GM12878 (cell line): Measurements from ENCODE around the gene SNX32. TPM values are rescaled to one million over a fixed set of nuclear protein-coding genes. Genes with fewer than 3 reads are reported as not detected.

Source experiments
- ATAC-seq: fragments of 200-7000 bp; cut with Tn5 transposase; 3 replicates; pipeline ENCODE4 v1.9.1; 2020; ENCODE audit warnings: mild to moderate bottlenecking, moderate library complexity
- BruUV-seq: library from RNA; stranded (reverse); fragments of 400-500 nt; replicated peaks from 2 replicates; lab custom pipeline; 2021; lab: Mats Ljungman, UMichigan
- CTCF ChIA-PET: fragments of 300-600 bp; sonication (Branson Sonifier 250); formaldehyde crosslinking; extraction: SDS; loops from one replicate; lab custom pipeline; 2021; ENCODE audit warnings: inconsistent platforms; lab: Yijun Ruan, JAX
- POLR2A ChIA-PET: fragments of 350-600 bp; formaldehyde crosslinking; extraction: SDS; loops from one replicate; lab custom pipeline; 2021; ENCODE audit warnings: inconsistent platforms; lab: Charles Lee
- RAD21 ChIA-PET: fragments of 300-600 bp; sonication (Branson Sonifier 250); formaldehyde crosslinking; loops from one replicate; lab custom pipeline; 2023; ENCODE audit warnings: antibody characterized with exemption; ENCODE audit not compliant: unreplicated experiment; lab: Charles Lee
- SMC1A ChIA-PET: fragments of 300-600 bp; sonication (Branson Sonifier 250); formaldehyde crosslinking; loops from one replicate; lab custom pipeline; 2023; ENCODE audit not compliant: unreplicated experiment, uncharacterized antibody; lab: Charles Lee
- DNase-seq: peaks from one replicate; pipeline ENCODE4 v3.0.0-alpha.2; 2011; ENCODE audit warnings: low read depth, low spot score
- FAIRE-seq: peaks from 3 replicates; lab custom pipeline; 2011; peaks lifted over from hg19 to GRCh38; lab: Jason Lieb, UNC
- H2AFZ ChIP-seq: 2 replicates; pipeline ENCODE4 v1.6.0; 2011; ENCODE audit warnings: low read depth, low read length, control low read depth; ENCODE audit not compliant: control insufficient read depth
- H3K27ac ChIP-seq: 2 replicates; pipeline ENCODE4 v1.5.1; 2011; ENCODE audit warnings: control low read depth; ENCODE audit not compliant: control insufficient read depth, insufficient read depth
- H3K27me3 ChIP-seq, 2 experiments: replicated peaks in 1 of 2; 2 replicates each; pipeline versions ENCODE4 v1.6.0 to v1.6.1; 2011; ENCODE audit warnings: low read length in 1 of 2; ENCODE audit not compliant: control insufficient read depth in 2 of 2, insufficient read depth in 2 of 2
- H3K36me3 ChIP-seq, 2 experiments: 2 replicates each; pipeline ENCODE4 v1.5.1; 2011; ENCODE audit warnings: low read length in 1 of 2; ENCODE audit not compliant: control insufficient read depth in 2 of 2, insufficient read depth in 2 of 2
- H3K4me1 ChIP-seq: 2 replicates; pipeline ENCODE4 v1.6.1; 2011; ENCODE audit warnings: mild to moderate bottlenecking, low read length, moderate library complexity, mixed read lengths; ENCODE audit not compliant: control insufficient read depth, insufficient read depth
- H3K4me2 ChIP-seq: 2 replicates; pipeline ENCODE4 v1.6.0; 2011; ENCODE audit warnings: control low read depth; ENCODE audit not compliant: control insufficient read depth, insufficient read depth
- H3K4me3 ChIP-seq: fragments of 200-600 bp; sonication (generic); 2 replicates; pipeline ENCODE4 v1.5.1; 2016
- H3K79me2 ChIP-seq: 2 replicates; pipeline ENCODE4 v1.6.0; 2011; ENCODE audit warnings: low read length; ENCODE audit not compliant: control insufficient read depth, insufficient read depth
- H3K9ac ChIP-seq: 2 replicates; pipeline ENCODE4 v1.8.0; 2011; ENCODE audit warnings: low read length, control low read depth, mixed read lengths; ENCODE audit not compliant: control insufficient read depth, insufficient read depth
- H3K9me3 ChIP-seq: replicated peaks from 3 replicates; pipeline ENCODE4 v1.5.1; 2011; ENCODE audit warnings: mild to moderate bottlenecking, low read length; ENCODE audit not compliant: control insufficient read depth, insufficient read depth
- H4K20me1 ChIP-seq: 2 replicates; pipeline ENCODE4 v1.6.0; 2011; ENCODE audit not compliant: control insufficient read depth, insufficient read depth
- BRCA1 ChIP-seq: IDR thresholded peaks from 2 replicates; pipeline ENCODE4 v1.6.1; 2011; ENCODE audit warnings: low read depth, low read length, improper control_type of control experiment
- CBFB ChIP-seq: IDR thresholded peaks from 2 replicates; pipeline ENCODE4 v1.6.1; 2016; ENCODE audit warnings: antibody characterized with exemption, low read depth
- CBX5 ChIP-seq: sonication (generic); IDR thresholded peaks from 2 replicates; pipeline ENCODE4 v1.6.1; 2016; ENCODE audit warnings: low read depth, moderate library complexity, mild to moderate bottlenecking, inconsistent platforms
- CREM ChIP-seq: IDR thresholded peaks from 2 replicates; pipeline ENCODE4 v1.6.1; 2014; ENCODE audit warnings: antibody characterized with exemption, low read depth
- ESRRA ChIP-seq: IDR thresholded peaks from 2 replicates; pipeline ENCODE4 v1.6.1; 2012; ENCODE audit warnings: mild to moderate bottlenecking, low read length, improper control_type of control experiment
- GABPA ChIP-seq: IDR thresholded peaks from 2 replicates; pipeline ENCODE4 v1.6.1; 2014; ENCODE audit warnings: antibody characterized with exemption, low read depth, mild to moderate bottlenecking, inconsistent platforms
- HCFC1 ChIP-seq: fragments of 150-350 bp; IDR thresholded peaks from 2 replicates; pipeline ENCODE4 v1.6.1; 2014; ENCODE audit warnings: low read length
- HDAC2 ChIP-seq: fragments of 200-600 bp; sonication (generic); IDR thresholded peaks from 2 replicates; pipeline ENCODE4 v1.6.1; 2017
- JUNB ChIP-seq: IDR thresholded peaks from 2 replicates; pipeline ENCODE4 v1.6.1; 2016; ENCODE audit warnings: antibody characterized with exemption, mild to moderate bottlenecking
- POLR2A ChIP-seq: IDR thresholded peaks from 2 replicates; pipeline ENCODE4 v1.6.1; 2011; ENCODE audit warnings: low read depth, mild to moderate bottlenecking, low read length
- POU2F2 ChIP-seq: IDR thresholded peaks from 3 replicates; pipeline ENCODE4 v1.6.1; 2011; ENCODE audit warnings: low read depth, mild to moderate bottlenecking, low read length, borderline replicate concordance
- SREBF2 ChIP-seq: IDR thresholded peaks from 2 replicates; pipeline ENCODE4 v1.6.1; 2012; ENCODE audit warnings: mild to moderate bottlenecking, low read length
- SRF ChIP-seq, 2 experiments: IDR thresholded peaks; 2 replicates each; pipeline ENCODE4 v1.6.1; 2011; ENCODE audit warnings: low read depth in 2 of 2, low read length in 2 of 2, mild to moderate bottlenecking in 1 of 2, moderate library complexity in 1 of 2
- TAF1 ChIP-seq: IDR thresholded peaks from 2 replicates; pipeline ENCODE4 v1.6.1; 2011; ENCODE audit warnings: mild to moderate bottlenecking, low read depth, low read length, borderline replicate concordance
- WGBS: methylation state at CpG from one replicate; pipeline ENCODE4 v1.1.6; 2016; ENCODE audit warnings: low lambda C conversion rate; ENCODE audit not compliant: insufficient replicate concordance, insufficient coverage; ENCODE audit errors: missing lambda C conversion rate; 5-methylcytosine and 5-hydroxymethylcytosine counted together
- in situ Hi-C: fragments of 300-500 bp; cut with MboI; formaldehyde crosslinking; loops from 9 replicates; pipeline ENCODE4 v1.14.3; 2018; ENCODE audit warnings: mixed read lengths
- intact Hi-C: fragments of 100-400 bp; cut with micrococcal nuclease; formaldehyde crosslinking; loops from one replicate; pipeline ENCODE4 v1.14.2; 2022; ENCODE audit not compliant: unreplicated experiment
- polyA plus RNA-seq, 11 experiments: library from polyadenylated mRNA; depleted of rRNA in 4 of 11; unstranded in 6 of 11; stranded (reverse) in 5 of 11; fragments of >200 nt; fragmentation: Nextera tagmentation in 4 of 11; fragmentation: Illumina TruSeq in 1 of 11; extraction: Ambion mirVana in 4 of 11; extraction: Trizol in 1 of 11; gene quantifications; 1 replicate in 1 of 11; 2 replicates in 10 of 11; pipeline versions ENCODE4 v1.2.1 to v1.2.3, GENCODE V29; 2011 to 2016; ENCODE audit warnings: inconsistent platforms in 2 of 11, missing spikeins in 2 of 11, low read depth in 1 of 11
- total RNA-seq, 4 experiments: library from RNA; depleted of rRNA in 3 of 4; stranded (reverse); fragments of >200 nt in 3 of 4; fragmentation: Illumina TruSeq in 1 of 4; extraction: Trizol in 1 of 4; gene quantifications; 2 replicates each; pipeline versions ENCODE4 v1.2.1 to v1.2.3, GENCODE V29; 2013 to 2021
- TF ChIP-seq, protein P1 (sequence below): fragments of 150-350 bp; IDR thresholded peaks from 2 replicates; pipeline ENCODE4 v1.6.1; 2014; ENCODE audit warnings: mild to moderate bottlenecking, low read depth, low read length
- TF ChIP-seq, protein P2 (sequence below): fragments of 450-650 bp; IDR thresholded peaks from 2 replicates; pipeline ENCODE4 v1.6.1; 2017; ENCODE audit warnings: antibody characterized with exemption, mild to moderate bottlenecking, moderate library complexity

SNX32 gene
- total and polyA plus RNA-seq, 10 of the 15 experiments (the other 5 are each of a cell fraction or from before 2014, with no cell fraction given) = 0.04 to 1.5 (median 0.11) TPM; not detected in 1

DNA sequence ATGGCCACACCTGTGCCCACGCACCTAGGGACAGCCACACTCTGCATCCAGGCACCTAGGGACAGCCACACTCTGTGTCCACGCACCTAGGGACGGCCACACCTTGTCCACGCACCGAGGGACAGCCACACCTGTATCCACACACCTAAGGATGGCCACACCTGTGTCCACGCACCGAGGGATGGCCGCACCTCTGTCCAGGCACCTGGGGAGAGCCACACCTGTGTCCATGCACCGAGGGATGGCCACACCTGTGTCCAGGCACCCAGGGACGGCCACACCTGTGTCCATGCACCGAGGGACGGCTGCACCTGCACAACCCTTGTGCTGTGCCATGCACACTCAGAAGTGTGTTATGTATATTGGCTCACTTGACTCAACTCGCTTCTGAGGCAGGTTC, 36.1 kb upstream of the SNX32 start:
- intact Hi-C loops = no loop called here
- no TSS peak for BruUV-seq
- WGBS = 42% methylated on average over 13 of the region's 13 CpGs
- no peak overlapping the region for H3K9ac ChIP-seq
- ATAC-seq (no peak), DNase-seq (no peak)
- no peaks in the 10 kb centered on the region for H3K9me3 ChIP-seq
- no peaks in the 10 kb centered on the region for H3K36me3 ChIP-seq
- POLR2A ChIA-PET = interaction anchor here (1.3 kb wide), 1 partner anchor 15 kb away, joined by 3 read pairs; no protein-coding TSS in a partner anchor
- no peaks in the 10 kb centered on the region for H3K79me2 ChIP-seq
- TF ChIP-seq TAF1 (no peak), SRF (IDR thresholded peaks at IDR 0.05; ENCODE audit: low read depth in 2 of 2, low read length in 2 of 2) (no peak), GABPA (no peak), BRCA1 (no peak)
- TF ChIP-seq, all 136 proteins: peak for 0
- Histone ChIP-seq H2AFZ (no peak overlapping the region), H3K27me3 (no peaks in the 10 kb centered on the region), H3K4me3 (no peak overlapping the region), H3K4me2 (no peak overlapping the region), H3K4me1 (peaks cover 6% of the 10 kb centered on the region; the same call in 1 of the 2 replicates), H3K27ac (no peak overlapping the region), H4K20me1 (no peaks in the 10 kb centered on the region)
- ChIA-PET SMC1A (interaction anchor here (1.7 kb wide), 1 partner anchor 18 kb away, joined by 5 read pairs; no protein-coding TSS in a partner anchor), RAD21 (interaction anchor here (2.8 kb wide), 1 partner anchor 20 kb away, joined by 6 read pairs; no protein-coding TSS in a partner anchor), CTCF (interaction anchor here (0.6 to 2.3 kb wide), 2 partner anchors 15 to 18 kb away, joined by 3 to 11 read pairs; no protein-coding TSS in a partner anchor)
- in situ Hi-C loops = no loop called here
- FAIRE-seq = no peak

DNA sequence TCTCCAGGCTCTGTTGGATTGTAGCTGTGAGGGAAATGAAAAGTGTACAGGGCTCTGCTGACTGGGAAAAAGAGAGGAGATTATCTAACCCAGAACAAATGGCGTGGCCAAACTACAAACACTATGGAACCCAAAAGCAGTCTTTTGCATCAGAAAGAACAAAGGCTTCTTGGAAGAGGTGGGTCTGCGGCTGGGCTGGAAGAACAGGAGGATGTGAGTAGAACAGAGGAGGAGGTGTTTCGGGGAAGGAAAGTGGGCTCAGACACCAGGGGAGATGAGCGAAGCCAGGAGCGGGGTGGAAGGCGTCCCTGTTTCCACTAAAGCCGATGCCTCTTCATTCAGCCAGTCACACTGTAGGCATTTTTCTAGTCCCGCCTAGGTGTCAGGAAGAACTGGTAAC, 34.9 kb upstream of the SNX32 start:
- Histone ChIP-seq H3K36me3 (no peaks in the 10 kb centered on the region), H3K9ac (no peak overlapping the region), H3K4me3 (no peak overlapping the region), H4K20me1 (no peaks in the 10 kb centered on the region), H3K79me2 (no peaks in the 10 kb centered on the region), H3K4me2 (no peak overlapping the region), H3K4me1 (peaks cover 15% of the 10 kb centered on the region), H3K27me3 (no peaks in the 10 kb centered on the region), H3K27ac (no peak overlapping the region), H3K9me3 (no peaks in the 10 kb centered on the region), H2AFZ (no peak overlapping the region)
- in situ Hi-C loops (no loop called here), intact Hi-C loops (no loop called here)
- BruUV-seq = no TSS peak
- CTCF ChIA-PET = interaction anchor here (0.6 to 2.3 kb wide), 3 partner anchors 18 to 270 kb away, joined by 3 to 11 read pairs (median 4); no protein-coding TSS in a partner anchor
- DNase-seq (no peak), FAIRE-seq (no peak), ATAC-seq (no peak)
- SMC1A ChIA-PET = interaction anchor here (1.4 to 1.6 kb wide), 2 partner anchors 18 to 27 kb away, joined by 3 read pairs; no protein-coding TSS in a partner anchor
- RAD21 ChIA-PET = interaction anchor here (1.1 to 2.8 kb wide), 2 partner anchors 19 kb away, joined by 5 to 6 read pairs; no protein-coding TSS in a partner anchor
- 72% methylated on average over 8 of the region's 8 CpGs for WGBS
- POLR2A ChIA-PET = interaction anchor here (1.5 kb wide), 1 partner anchor 18 kb away, joined by 6 read pairs; no protein-coding TSS in a partner anchor
- TF ChIP-seq, protein P1, sequence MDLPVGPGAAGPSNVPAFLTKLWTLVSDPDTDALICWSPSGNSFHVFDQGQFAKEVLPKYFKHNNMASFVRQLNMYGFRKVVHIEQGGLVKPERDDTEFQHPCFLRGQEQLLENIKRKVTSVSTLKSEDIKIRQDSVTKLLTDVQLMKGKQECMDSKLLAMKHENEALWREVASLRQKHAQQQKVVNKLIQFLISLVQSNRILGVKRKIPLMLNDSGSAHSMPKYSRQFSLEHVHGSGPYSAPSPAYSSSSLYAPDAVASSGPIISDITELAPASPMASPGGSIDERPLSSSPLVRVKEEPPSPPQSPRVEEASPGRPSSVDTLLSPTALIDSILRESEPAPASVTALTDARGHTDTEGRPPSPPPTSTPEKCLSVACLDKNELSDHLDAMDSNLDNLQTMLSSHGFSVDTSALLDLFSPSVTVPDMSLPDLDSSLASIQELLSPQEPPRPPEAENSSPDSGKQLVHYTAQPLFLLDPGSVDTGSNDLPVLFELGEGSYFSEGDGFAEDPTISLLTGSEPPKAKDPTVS = no peak
- TF ChIP-seq, protein P2, sequence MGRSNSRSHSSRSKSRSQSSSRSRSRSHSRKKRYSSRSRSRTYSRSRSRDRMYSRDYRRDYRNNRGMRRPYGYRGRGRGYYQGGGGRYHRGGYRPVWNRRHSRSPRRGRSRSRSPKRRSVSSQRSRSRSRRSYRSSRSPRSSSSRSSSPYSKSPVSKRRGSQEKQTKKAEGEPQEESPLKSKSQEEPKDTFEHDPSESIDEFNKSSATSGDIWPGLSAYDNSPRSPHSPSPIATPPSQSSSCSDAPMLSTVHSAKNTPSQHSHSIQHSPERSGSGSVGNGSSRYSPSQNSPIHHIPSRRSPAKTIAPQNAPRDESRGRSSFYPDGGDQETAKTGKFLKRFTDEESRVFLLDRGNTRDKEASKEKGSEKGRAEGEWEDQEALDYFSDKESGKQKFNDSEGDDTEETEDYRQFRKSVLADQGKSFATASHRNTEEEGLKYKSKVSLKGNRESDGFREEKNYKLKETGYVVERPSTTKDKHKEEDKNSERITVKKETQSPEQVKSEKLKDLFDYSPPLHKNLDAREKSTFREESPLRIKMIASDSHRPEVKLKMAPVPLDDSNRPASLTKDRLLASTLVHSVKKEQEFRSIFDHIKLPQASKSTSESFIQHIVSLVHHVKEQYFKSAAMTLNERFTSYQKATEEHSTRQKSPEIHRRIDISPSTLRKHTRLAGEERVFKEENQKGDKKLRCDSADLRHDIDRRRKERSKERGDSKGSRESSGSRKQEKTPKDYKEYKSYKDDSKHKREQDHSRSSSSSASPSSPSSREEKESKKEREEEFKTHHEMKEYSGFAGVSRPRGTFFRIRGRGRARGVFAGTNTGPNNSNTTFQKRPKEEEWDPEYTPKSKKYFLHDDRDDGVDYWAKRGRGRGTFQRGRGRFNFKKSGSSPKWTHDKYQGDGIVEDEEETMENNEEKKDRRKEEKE = no peak
- TF ChIP-seq POLR2A = no peak
- no peak for TF ChIP-seq CREM
- no peak for TF ChIP-seq SREBF2
- no peak for TF ChIP-seq HCFC1
- TF ChIP-seq POU2F2 = no peak
- no peak for TF ChIP-seq JUNB
- no peak for TF ChIP-seq CBX5
- TF ChIP-seq CBFB = no peak
- TF ChIP-seq HDAC2 = no peak
- no peak for TF ChIP-seq ESRRA
